ENCODE results near the gene KCNJ5.

Gene KCNJ5

DNA sequence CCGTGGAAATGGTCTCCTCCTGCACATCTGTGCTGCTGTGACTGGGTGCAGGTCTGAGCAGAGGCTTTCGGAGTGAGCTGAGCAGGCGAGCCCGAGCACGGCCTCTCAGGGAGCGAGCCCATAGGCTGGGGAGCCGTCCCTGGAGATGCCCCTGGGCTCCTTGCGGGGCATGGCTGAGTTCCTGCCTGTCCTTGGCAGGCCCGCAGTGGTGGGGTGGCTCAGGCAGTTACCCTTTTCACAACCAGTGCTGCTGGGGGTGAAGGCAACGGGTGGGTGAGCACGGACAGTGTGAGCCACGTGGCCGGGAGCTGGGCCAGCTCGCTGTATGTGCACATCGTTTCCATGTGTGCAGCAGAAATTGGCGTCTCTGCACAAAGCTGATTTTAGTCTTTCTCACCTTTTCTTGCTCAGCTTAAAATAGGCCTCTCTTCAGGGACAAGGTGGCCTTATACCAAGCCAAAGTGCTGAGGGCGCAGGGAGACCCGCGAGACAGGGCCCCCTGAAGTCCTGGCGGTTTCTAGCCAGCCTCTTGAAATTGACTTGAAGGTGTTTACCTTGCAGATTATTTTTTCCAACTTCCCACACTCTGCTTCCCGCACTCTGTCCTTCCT lies 51.8 kb downstream of the KCNJ5 start, which contains the start of gene TP53AIP1:
Gene TP53AIP1, minus strand, starts transcription at position 55 of the 611 bp plus-strand sequence. CDS start 5,053 bp downstream, outside the sequence.
- TF ChIP-seq, protein P1, sequence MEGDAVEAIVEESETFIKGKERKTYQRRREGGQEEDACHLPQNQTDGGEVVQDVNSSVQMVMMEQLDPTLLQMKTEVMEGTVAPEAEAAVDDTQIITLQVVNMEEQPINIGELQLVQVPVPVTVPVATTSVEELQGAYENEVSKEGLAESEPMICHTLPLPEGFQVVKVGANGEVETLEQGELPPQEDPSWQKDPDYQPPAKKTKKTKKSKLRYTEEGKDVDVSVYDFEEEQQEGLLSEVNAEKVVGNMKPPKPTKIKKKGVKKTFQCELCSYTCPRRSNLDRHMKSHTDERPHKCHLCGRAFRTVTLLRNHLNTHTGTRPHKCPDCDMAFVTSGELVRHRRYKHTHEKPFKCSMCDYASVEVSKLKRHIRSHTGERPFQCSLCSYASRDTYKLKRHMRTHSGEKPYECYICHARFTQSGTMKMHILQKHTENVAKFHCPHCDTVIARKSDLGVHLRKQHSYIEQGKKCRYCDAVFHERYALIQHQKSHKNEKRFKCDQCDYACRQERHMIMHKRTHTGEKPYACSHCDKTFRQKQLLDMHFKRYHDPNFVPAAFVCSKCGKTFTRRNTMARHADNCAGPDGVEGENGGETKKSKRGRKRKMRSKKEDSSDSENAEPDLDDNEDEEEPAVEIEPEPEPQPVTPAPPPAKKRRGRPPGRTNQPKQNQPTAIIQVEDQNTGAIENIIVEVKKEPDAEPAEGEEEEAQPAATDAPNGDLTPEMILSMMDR (IDR thresholded peaks at IDR 0.05; ENCODE audit: low read depth, low read length): no peak
- no peak within 1 kb of the TSS for H3K4me3 ChIP-seq (replicated peaks in 1 of 2; ENCODE audit: low read depth in 2 of 2, low read length in 2 of 2)

DNA sequence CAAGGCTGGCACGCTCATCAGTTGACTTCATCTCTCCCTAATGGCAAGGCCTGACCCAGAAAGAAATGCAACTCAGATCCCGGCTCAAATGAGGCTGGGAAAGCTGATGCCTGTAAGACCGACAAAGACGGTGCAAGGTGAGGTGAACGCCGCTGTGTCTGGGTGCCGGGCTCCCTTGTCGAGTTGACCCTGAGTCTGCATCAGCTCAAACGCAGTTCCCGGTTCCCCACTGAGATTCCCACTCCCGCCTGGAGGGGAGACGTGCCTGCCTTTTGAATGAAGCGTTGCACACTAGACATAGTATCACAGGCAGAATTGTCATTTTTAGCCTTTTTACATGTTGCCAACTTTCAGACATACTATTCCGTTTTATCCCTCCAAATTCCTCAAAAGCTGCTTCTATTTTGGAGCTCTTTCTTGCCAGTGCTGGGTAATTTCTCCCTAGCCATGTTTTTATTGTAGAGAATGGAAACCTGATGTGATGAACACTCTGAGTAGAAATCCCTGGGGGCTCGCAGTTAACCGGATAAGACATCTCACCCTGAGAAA lies 52.3 kb downstream of the KCNJ5 start:
- no peak for DNase-seq (ENCODE audit: low read depth in 2 of 2)
- H3K4me3 ChIP-seq (replicated peaks in 1 of 2; ENCODE audit: low read depth in 2 of 2, low read length in 2 of 2): no peak overlapping the region
- TF ChIP-seq, protein P1 (IDR thresholded peaks at IDR 0.05; ENCODE audit: low read depth, low read length): no peak

More for the DNA sequence above, 51.8 kb downstream of the KCNJ5 start, which contains the start of gene TP53AIP1:
- DNase-seq (ENCODE audit: low read depth in 2 of 2): no peak

GRCh38 chr11:128946648-128947047 lies 55.5 kb downstream of the KCNJ5 start:
- H3K4me3 ChIP-seq (replicated peaks in 1 of 2; ENCODE audit: low read depth in 2 of 2, low read length in 2 of 2): no peak overlapping the region
- DNase-seq (ENCODE audit: low read depth in 2 of 2): no peak
- TF ChIP-seq, protein P1 (IDR thresholded peaks at IDR 0.05; ENCODE audit: low read depth, low read length): no peak

DNA sequence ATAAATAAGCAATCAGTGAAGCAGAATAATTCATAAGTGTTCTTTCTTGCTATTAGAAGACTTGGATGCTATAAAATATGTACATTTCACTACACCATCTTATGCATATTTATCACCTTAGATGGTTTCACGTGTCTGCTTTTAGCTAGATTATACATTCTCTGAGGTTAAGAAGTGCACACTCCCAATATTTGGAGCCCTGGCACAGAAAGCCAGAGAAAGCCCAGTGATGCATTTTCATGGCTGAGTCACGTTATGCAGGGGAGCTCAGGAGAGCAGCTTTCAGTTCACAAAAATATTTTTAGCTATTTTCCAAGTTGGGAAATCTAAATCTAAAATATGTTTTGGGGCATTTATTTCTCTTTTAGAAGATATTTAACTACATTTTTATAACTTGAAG lies 56.6 kb downstream of the KCNJ5 start:
- TF ChIP-seq, protein P1 (IDR thresholded peaks at IDR 0.05; ENCODE audit: low read depth, low read length): no peak
- no peak overlapping the region for H3K4me3 ChIP-seq (replicated peaks in 1 of 2; ENCODE audit: low read depth in 2 of 2, low read length in 2 of 2)
- no peak for DNase-seq (ENCODE audit: low read depth in 2 of 2)

DNA sequence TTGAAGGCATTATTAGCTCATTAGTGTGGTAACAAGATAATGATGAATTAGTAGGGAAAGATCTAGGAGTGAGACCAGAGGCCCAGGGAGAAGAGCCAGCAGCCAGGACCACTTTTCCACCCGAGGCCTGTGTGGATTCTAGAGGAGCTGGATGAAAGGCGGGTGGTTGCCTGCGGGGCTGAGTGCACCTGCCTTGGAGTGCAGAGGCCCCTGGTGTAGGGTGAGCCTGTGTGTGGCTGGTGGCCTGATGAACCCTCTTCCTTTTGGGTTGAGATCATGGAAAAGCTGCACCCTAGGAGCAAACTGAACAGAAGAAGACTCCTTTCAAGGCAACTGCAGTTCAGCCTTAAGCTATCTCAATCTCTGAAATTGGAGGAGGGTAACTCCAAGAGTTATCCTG lies 57.4 kb downstream of the KCNJ5 start:
- no peak overlapping the region for H3K4me3 ChIP-seq (replicated peaks in 1 of 2; ENCODE audit: low read depth in 2 of 2, low read length in 2 of 2)

GRCh38 chr11:128949791-128950454 lies 58.8 kb downstream of the KCNJ5 start:
- TF ChIP-seq, protein P1 (IDR thresholded peaks at IDR 0.05; ENCODE audit: low read depth, low read length): no peak
- no peak overlapping the region for H3K4me3 ChIP-seq (replicated peaks in 1 of 2; ENCODE audit: low read depth in 2 of 2, low read length in 2 of 2)
- peak; percentile 25 to 30 for DNase-seq (ENCODE audit: low read depth in 2 of 2)

More for the DNA sequence above, 57.4 kb downstream of the KCNJ5 start:
- no peak for DNase-seq (ENCODE audit: low read depth in 2 of 2)
- TF ChIP-seq, protein P1 (IDR thresholded peaks at IDR 0.05; ENCODE audit: low read depth, low read length): peak; percentile 9
